OCI-LY7 (cell line): Measurements from ENCODE around the gene SPDL1. TPM values are rescaled to one million over a fixed set of nuclear protein-coding genes. Genes with fewer than 3 reads are reported as not detected.

ENCODE experiments used
- BruUV-seq: library from RNA; stranded (reverse); fragments of 400-500 nt; replicated peaks from 2 replicates; lab custom pipeline; 2021; lab: Mats Ljungman, UMichigan
- CTCF ChIA-PET: fragments of 300-600 bp; sonication (Branson Sonifier 250); formaldehyde crosslinking; loops from one replicate; lab custom pipeline; 2022; ENCODE audit warnings: antibody characterized with exemption; ENCODE audit not compliant: unreplicated experiment; lab: Charles Lee
- POLR2A ChIA-PET: fragments of 300-600 bp; sonication (Branson Sonifier 250); formaldehyde crosslinking; loops from one replicate; lab custom pipeline; 2022; ENCODE audit warnings: antibody characterized with exemption; lab: Charles Lee
- DNase-seq: peaks from one replicate; pipeline ENCODE4 v3.0.0-alpha.2; 2015; ENCODE audit warnings: low spot score
- H2AFZ ChIP-seq: fragments of 200-600 bp; sonication (generic), shearing (Covaris generic); 2 replicates; pipeline ENCODE4 v1.6.1; 2014; ENCODE audit warnings: mild to moderate bottlenecking, antibody characterized with exemption, low read length, moderate library complexity
- H3K27ac ChIP-seq: fragments of 200-600 bp; sonication (generic); 2 replicates; pipeline ENCODE4 v1.5.1; 2014; ENCODE audit warnings: mixed run types, low read depth, mild to moderate bottlenecking, moderate library complexity, low read length, inconsistent platforms; ENCODE audit not compliant: poor library complexity, severe bottlenecking
- H3K36me3 ChIP-seq: fragments of 200-600 bp; sonication (generic); 2 replicates; pipeline ENCODE4 v1.6.1; 2014; ENCODE audit warnings: mild to moderate bottlenecking, antibody characterized with exemption, low read length, moderate library complexity, mixed read lengths; ENCODE audit not compliant: insufficient read depth
- H3K4me1 ChIP-seq: fragments of 200-600 bp; sonication (generic); 2 replicates; pipeline ENCODE4 v1.5.1; 2014; ENCODE audit warnings: mild to moderate bottlenecking, low read length; ENCODE audit not compliant: insufficient read depth, poor library complexity, severe bottlenecking
- H3K4me2 ChIP-seq: fragments of 200-600 bp; sonication (generic); 2 replicates; pipeline ENCODE4 v1.6.1; 2014; ENCODE audit warnings: mild to moderate bottlenecking, low read length
- H3K4me3 ChIP-seq: fragments of 200-600 bp; sonication (generic); 2 replicates; pipeline ENCODE4 v1.5.1; 2014; ENCODE audit warnings: mild to moderate bottlenecking, low read depth, low read length; ENCODE audit not compliant: poor library complexity, severe bottlenecking
- H3K79me2 ChIP-seq: fragments of 200-600 bp; sonication (generic); 2 replicates; pipeline ENCODE4 v1.6.1; 2016; ENCODE audit warnings: low read depth, mild to moderate bottlenecking, low read length, moderate library complexity, mixed read lengths; ENCODE audit not compliant: insufficient read depth
- H3K9me2 ChIP-seq: fragments of 200-600 bp; sonication (generic); 2 replicates; pipeline ENCODE4 v1.6.1; 2016; ENCODE audit warnings: mild to moderate bottlenecking, low read length, mixed read lengths; ENCODE audit not compliant: insufficient read depth
- H3K9me3 ChIP-seq: fragments of 200-600 bp; sonication (generic); 2 replicates; pipeline ENCODE4 v1.6.1; 2014; ENCODE audit warnings: mild to moderate bottlenecking, mixed run types, low read length, mixed read lengths
- H4K20me1 ChIP-seq: fragments of 200-600 bp; sonication (generic); 2 replicates; pipeline ENCODE4 v1.6.1; 2014; ENCODE audit warnings: mild to moderate bottlenecking, antibody characterized with exemption, low read length, moderate library complexity, mixed read lengths; ENCODE audit not compliant: insufficient read depth
- CTCF ChIP-seq: fragments of 200-600 bp; sonication (generic); conservative IDR thresholded peaks from 2 replicates; pipeline ENCODE4 v1.5.1; 2014; ENCODE audit warnings: mild to moderate bottlenecking, antibody characterized with exemption, low read length, moderate library complexity, mixed read lengths
- EZH2phosphoT487 ChIP-seq: fragments of 200-600 bp; sonication (generic); IDR thresholded peaks from 2 replicates; pipeline ENCODE4 v1.6.1; 2018; ENCODE audit warnings: low read depth, borderline replicate concordance, mild to moderate bottlenecking, mixed run types, antibody characterized with exemption, low read length, moderate library complexity, mixed read lengths
- intact Hi-C: fragments of 100-400 bp; cut with micrococcal nuclease; formaldehyde crosslinking; loops from one replicate; pipeline ENCODE4 v1.10.0; 2022; ENCODE audit not compliant: unreplicated experiment
- total RNA-seq, 2 experiments: library from RNA; depleted of rRNA in 1 of 2; stranded (reverse); fragments of >200 nt in 1 of 2; shearing (Covaris generic) in 1 of 2; gene quantifications; 2 replicates each; pipeline ENCODE4 v1.2.3, GENCODE V29; 2014 to 2022

The SPDL1 gene
- total RNA-seq, 2 experiments from 2014 or later = 27.4 to 65.9 TPM

- ChIA-PET POLR2A (interaction anchor here (0.5 to 1.5 kb wide), 11 partner anchors 9 to 1119 kb away, joined by 3 to 13 read pairs (median 5); partner anchors contain the start of gene SPDL1), CTCF (no interaction called here)
- peak within 1 kb of the TSS; percentile 86 for H3K27ac ChIP-seq
- peak; percentile 85 for DNase-seq
- H3K4me1 ChIP-seq = peaks cover 19% of the 10 kb centered on the region
- TF ChIP-seq EZH2phosphoT487 = no peak
- no peak for TF ChIP-seq CTCF
- peaks cover 42% of the 10 kb centered on the region for H3K36me3 ChIP-seq
- H3K9me3 ChIP-seq = peaks cover 32% of the 10 kb centered on the region
- H2AFZ ChIP-seq = peak within 1 kb of the TSS; percentile 93
- peak within 1 kb of the TSS; percentile 97 for H3K4me2 ChIP-seq
- H3K9me2 ChIP-seq = no peaks in the 10 kb centered on the region
- H3K4me3 ChIP-seq = peak within 1 kb of the TSS; percentile 88
- intact Hi-C loops = loop anchor here (1.0 kb wide), 1 partner anchor 54 kb away; the partner anchor contains the start of gene SPDL1
- peaks cover 49% of the 10 kb centered on the region for H3K79me2 ChIP-seq
- H4K20me1 ChIP-seq = peaks cover 4% of the 10 kb centered on the region
- no TSS peak for BruUV-seq
Observed at GRCh38 chr5:169637085-169637548, 53.5 kb downstream of the SPDL1 start, which contains the start of gene DOCK2. Gene DOCK2 (plus strand): TSS chr5:169637275. CDS start chr5:169637327, 52 bp downstream.

GRCh38 chr5:169637549-169638121, 54.1 kb downstream of the SPDL1 start:
- H2AFZ ChIP-seq = peak overlapping the region; percentile 93
- peaks cover 47% of the 10 kb centered on the region for H3K36me3 ChIP-seq
- H3K79me2 ChIP-seq = peaks cover 54% of the 10 kb centered on the region
- peak; percentile 86 for DNase-seq
- H3K27ac ChIP-seq = peak overlapping the region; percentile 86
- peaks cover 32% of the 10 kb centered on the region for H3K9me3 ChIP-seq
- peak overlapping the region; percentile 88 for H3K4me3 ChIP-seq
- intact Hi-C loops = loop anchor here (1.0 kb wide), 1 partner anchor 54 kb away; the partner anchor contains the start of gene SPDL1
- POLR2A ChIA-PET = interaction anchor here (0.5 to 1.4 kb wide), 7 partner anchors 10 to 1826 kb away, joined by 3 to 13 read pairs (median 6); partner anchors contain the start of gene SPDL1
- TF ChIP-seq CTCF (no peak), EZH2phosphoT487 (no peak)
- H4K20me1 ChIP-seq = peaks cover 9% of the 10 kb centered on the region
- BruUV-seq = no TSS peak
- no peaks in the 10 kb centered on the region for H3K9me2 ChIP-seq
- H3K4me1 ChIP-seq = peaks cover 19% of the 10 kb centered on the region
- H3K4me2 ChIP-seq = peak overlapping the region; percentile 97
- CTCF ChIA-PET = no interaction called here

GRCh38 chr5:169641253-169641652, 57.7 kb downstream of the SPDL1 start:
- H2AFZ ChIP-seq = no peak overlapping the region
- H3K9me3 ChIP-seq = peaks cover 21% of the 10 kb centered on the region
- no peak overlapping the region for H3K4me2 ChIP-seq
- TF ChIP-seq CTCF (no peak), EZH2phosphoT487 (no peak)
- peaks cover 88% of the 10 kb centered on the region for H3K79me2 ChIP-seq
- intact Hi-C loops = no loop called here
- H3K4me1 ChIP-seq = peaks cover 18% of the 10 kb centered on the region
- no peak overlapping the region for H3K4me3 ChIP-seq
- POLR2A ChIA-PET = interaction anchor here (0.8 kb wide), 1 partner anchor 20 kb away, joined by 3 read pairs; no protein-coding TSS in a partner anchor
- peaks cover 9% of the 10 kb centered on the region for H4K20me1 ChIP-seq
- no peaks in the 10 kb centered on the region for H3K9me2 ChIP-seq
- peaks cover 66% of the 10 kb centered on the region for H3K36me3 ChIP-seq
- CTCF ChIA-PET = no interaction called here
- no TSS peak for BruUV-seq
- no peak for DNase-seq
- no peak overlapping the region for H3K27ac ChIP-seq
